ENCODE measurements around the gene GRB10. TPM values are rescaled to one million over a fixed set of nuclear protein-coding genes. Genes with fewer than 3 reads are reported as not detected.
"Not testable (repeated sequence)": the region's sequence is repeated elsewhere in the genome, so short reads cannot be mapped to it uniquely, and the experiment has no call there.

GRB10 gene
- total and polyA plus RNA-seq, 4 donors, result 10.7 to 53.1 (median 17.5) TPM

DNA sequence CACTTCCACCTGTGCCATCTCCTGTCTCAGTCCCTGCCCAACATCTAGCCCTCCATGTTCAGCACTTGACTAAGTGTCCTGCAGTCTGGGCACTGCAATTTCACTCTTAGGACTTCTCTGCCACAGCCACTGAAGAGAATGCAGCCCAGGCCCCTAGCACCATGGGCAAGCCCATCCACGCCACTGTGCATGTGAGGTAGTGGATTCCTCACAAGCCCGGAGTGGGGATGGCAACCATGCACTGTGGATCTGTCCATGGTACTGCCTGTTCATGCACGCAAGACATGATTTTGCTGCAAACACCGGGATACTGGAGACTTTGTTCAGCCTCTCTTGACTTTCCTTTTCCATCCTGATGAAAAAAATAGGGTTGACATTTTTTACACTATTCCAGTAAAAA is 229.8 kb downstream of the GRB10 start:
- H3K9ac ChIP-seq (ENCODE audit: low read depth in 1 of 2, low read length in 2 of 2), result no peak overlapping the region
- no peaks in the 10 kb centered on the region for H3K27me3 ChIP-seq (ENCODE audit: control insufficient read depth in 4 of 4, insufficient read depth in 4 of 4, low read length in 3 of 4)
- no peaks in the 10 kb centered on the region for H3K36me3 ChIP-seq (ENCODE audit: control insufficient read depth in 4 of 4, insufficient read depth in 3 of 4, low read depth in 1 of 4, low read length in 3 of 4)
- H3K4me3 ChIP-seq (ENCODE audit: low read depth in 1 of 3, low read length in 3 of 3), result no peak overlapping the region
- no peak for TF ChIP-seq SP1 (IDR thresholded peaks at IDR 0.05)
- TF ChIP-seq, protein P1, sequence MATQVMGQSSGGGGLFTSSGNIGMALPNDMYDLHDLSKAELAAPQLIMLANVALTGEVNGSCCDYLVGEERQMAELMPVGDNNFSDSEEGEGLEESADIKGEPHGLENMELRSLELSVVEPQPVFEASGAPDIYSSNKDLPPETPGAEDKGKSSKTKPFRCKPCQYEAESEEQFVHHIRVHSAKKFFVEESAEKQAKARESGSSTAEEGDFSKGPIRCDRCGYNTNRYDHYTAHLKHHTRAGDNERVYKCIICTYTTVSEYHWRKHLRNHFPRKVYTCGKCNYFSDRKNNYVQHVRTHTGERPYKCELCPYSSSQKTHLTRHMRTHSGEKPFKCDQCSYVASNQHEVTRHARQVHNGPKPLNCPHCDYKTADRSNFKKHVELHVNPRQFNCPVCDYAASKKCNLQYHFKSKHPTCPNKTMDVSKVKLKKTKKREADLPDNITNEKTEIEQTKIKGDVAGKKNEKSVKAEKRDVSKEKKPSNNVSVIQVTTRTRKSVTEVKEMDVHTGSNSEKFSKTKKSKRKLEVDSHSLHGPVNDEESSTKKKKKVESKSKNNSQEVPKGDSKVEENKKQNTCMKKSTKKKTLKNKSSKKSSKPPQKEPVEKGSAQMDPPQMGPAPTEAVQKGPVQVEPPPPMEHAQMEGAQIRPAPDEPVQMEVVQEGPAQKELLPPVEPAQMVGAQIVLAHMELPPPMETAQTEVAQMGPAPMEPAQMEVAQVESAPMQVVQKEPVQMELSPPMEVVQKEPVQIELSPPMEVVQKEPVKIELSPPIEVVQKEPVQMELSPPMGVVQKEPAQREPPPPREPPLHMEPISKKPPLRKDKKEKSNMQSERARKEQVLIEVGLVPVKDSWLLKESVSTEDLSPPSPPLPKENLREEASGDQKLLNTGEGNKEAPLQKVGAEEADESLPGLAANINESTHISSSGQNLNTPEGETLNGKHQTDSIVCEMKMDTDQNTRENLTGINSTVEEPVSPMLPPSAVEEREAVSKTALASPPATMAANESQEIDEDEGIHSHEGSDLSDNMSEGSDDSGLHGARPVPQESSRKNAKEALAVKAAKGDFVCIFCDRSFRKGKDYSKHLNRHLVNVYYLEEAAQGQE (IDR thresholded peaks at IDR 0.05), result peak; percentile 99
- H3K9me3 ChIP-seq (ENCODE audit: control insufficient read depth in 4 of 4, low read length in 3 of 4), result no peaks in the 10 kb centered on the region
- 64% methylated on average over 4 of the region's 4 CpGs for WGBS
- DNase-seq (ENCODE audit: low spot score), result no peak
- H3K27ac ChIP-seq (ENCODE audit: low read depth in 1 of 2, low read length in 2 of 2), result no peak overlapping the region
- H3K4me1 ChIP-seq (ENCODE audit: control insufficient read depth in 4 of 4, insufficient read depth in 4 of 4, low read length in 3 of 4), result peaks cover 0 to 15% (median 4%) of the 10 kb centered on the region in 4 donors

DNA sequence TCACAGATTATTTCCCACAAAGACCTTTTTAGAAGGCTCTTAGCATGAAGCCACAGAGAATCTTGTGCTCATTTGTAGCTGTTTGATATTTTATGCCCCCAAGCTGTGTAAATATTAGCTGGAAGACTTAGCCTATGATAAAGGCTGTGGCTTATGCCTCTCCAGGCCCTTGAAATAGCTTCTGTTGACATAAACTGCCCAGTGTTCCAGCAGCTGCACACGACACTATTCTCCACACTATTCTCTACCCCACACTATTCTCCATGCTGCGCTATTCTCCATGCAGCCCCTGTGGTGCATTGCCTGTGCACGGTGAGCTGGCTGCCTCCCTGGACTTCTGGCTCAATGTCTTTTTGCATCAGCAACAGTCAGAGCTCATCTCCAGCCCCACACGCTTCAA is 230.6 kb downstream of the GRB10 start:
- TF ChIP-seq JUND (IDR thresholded peaks at IDR 0.05) (no peak), TAF1 (conservative IDR thresholded peaks at IDR 0.05) (no peak), NR2F2 (IDR thresholded peaks at IDR 0.05) (no peak), HNF4A (conservative IDR thresholded peaks at IDR 0.05) (no peak), FOXA2 (IDR thresholded peaks at IDR 0.05) (no peak), FOXA1 (IDR thresholded peaks at IDR 0.05) (no peak), HNF4G (IDR thresholded peaks at IDR 0.05) (no peak), RXRA (IDR thresholded peaks at IDR 0.05) (no peak), SP1 (IDR thresholded peaks at IDR 0.05) (no peak), YY1 (IDR thresholded peaks at IDR 0.05) (no peak), GABPA (IDR thresholded peaks at IDR 0.05 in 1 of 2, conservative IDR thresholded peaks at IDR 0.05 in 1 of 2) (no peak)
- TF ChIP-seq, protein P1 (IDR thresholded peaks at IDR 0.05), result no peak
- TF ChIP-seq, protein P2, sequence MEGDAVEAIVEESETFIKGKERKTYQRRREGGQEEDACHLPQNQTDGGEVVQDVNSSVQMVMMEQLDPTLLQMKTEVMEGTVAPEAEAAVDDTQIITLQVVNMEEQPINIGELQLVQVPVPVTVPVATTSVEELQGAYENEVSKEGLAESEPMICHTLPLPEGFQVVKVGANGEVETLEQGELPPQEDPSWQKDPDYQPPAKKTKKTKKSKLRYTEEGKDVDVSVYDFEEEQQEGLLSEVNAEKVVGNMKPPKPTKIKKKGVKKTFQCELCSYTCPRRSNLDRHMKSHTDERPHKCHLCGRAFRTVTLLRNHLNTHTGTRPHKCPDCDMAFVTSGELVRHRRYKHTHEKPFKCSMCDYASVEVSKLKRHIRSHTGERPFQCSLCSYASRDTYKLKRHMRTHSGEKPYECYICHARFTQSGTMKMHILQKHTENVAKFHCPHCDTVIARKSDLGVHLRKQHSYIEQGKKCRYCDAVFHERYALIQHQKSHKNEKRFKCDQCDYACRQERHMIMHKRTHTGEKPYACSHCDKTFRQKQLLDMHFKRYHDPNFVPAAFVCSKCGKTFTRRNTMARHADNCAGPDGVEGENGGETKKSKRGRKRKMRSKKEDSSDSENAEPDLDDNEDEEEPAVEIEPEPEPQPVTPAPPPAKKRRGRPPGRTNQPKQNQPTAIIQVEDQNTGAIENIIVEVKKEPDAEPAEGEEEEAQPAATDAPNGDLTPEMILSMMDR (IDR thresholded peaks at IDR 0.05; ENCODE audit: low read depth, low read length, missing input control), result no peak
- TF ChIP-seq, protein P3, sequence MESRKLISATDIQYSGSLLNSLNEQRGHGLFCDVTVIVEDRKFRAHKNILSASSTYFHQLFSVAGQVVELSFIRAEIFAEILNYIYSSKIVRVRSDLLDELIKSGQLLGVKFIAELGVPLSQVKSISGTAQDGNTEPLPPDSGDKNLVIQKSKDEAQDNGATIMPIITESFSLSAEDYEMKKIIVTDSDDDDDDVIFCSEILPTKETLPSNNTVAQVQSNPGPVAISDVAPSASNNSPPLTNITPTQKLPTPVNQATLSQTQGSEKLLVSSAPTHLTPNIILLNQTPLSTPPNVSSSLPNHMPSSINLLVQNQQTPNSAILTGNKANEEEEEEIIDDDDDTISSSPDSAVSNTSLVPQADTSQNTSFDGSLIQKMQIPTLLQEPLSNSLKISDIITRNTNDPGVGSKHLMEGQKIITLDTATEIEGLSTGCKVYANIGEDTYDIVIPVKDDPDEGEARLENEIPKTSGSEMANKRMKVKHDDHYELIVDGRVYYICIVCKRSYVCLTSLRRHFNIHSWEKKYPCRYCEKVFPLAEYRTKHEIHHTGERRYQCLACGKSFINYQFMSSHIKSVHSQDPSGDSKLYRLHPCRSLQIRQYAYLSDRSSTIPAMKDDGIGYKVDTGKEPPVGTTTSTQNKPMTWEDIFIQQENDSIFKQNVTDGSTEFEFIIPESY (IDR thresholded peaks at IDR 0.05), result no peak
- TF ChIP-seq, protein P4, sequence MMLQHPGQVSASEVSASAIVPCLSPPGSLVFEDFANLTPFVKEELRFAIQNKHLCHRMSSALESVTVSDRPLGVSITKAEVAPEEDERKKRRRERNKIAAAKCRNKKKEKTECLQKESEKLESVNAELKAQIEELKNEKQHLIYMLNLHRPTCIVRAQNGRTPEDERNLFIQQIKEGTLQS (IDR thresholded peaks at IDR 0.05), result no peak
- TF ChIP-seq, protein P5, sequence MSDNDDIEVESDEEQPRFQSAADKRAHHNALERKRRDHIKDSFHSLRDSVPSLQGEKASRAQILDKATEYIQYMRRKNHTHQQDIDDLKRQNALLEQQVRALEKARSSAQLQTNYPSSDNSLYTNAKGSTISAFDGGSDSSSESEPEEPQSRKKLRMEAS (IDR thresholded peaks at IDR 0.05), result no peak
- no peak overlapping the region for H3K9ac ChIP-seq (ENCODE audit: low read depth in 1 of 2, low read length in 2 of 2)
- no peaks in the 10 kb centered on the region for H3K36me3 ChIP-seq (ENCODE audit: control insufficient read depth in 4 of 4, insufficient read depth in 3 of 4, low read depth in 1 of 4, low read length in 3 of 4)
- no peak overlapping the region for H3K4me3 ChIP-seq (ENCODE audit: low read depth in 1 of 3, low read length in 3 of 3)
- peaks cover 0 to 14% (median 4%) of the 10 kb centered on the region in 4 donors for H3K4me1 ChIP-seq (ENCODE audit: control insufficient read depth in 4 of 4, insufficient read depth in 4 of 4, low read length in 3 of 4)
- H3K9me3 ChIP-seq (ENCODE audit: control insufficient read depth in 4 of 4, low read length in 3 of 4), result no peaks in the 10 kb centered on the region
- DNase-seq (ENCODE audit: low spot score), result no peak
- no peaks in the 10 kb centered on the region for H3K27me3 ChIP-seq (ENCODE audit: control insufficient read depth in 4 of 4, insufficient read depth in 4 of 4, low read length in 3 of 4)
- no peak overlapping the region for H3K27ac ChIP-seq (ENCODE audit: low read depth in 1 of 2, low read length in 2 of 2)
- WGBS, result 67% methylated on average over 4 of the region's 4 CpGs

DNA sequence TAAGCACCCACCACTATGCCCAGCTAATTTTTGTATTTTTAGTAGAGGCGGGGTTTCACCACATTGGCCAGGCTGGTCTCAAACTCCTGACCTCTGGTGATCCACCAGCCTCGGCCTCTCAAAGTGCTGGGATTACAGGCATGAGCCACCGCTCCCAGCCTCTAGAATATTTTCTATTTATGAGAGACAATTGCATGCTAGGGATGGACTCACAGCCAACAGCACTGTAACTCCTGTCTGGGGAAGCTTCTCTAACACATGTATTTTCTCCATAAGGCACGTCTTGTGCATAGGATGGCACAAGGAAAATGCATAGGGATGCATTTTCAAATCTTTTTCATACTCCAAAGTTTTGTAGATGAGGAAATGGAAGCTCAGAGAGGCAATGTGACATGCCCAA is 237.1 kb downstream of the GRB10 start:
- not testable (repeated sequence) for H3K27me3 ChIP-seq (ENCODE audit: control insufficient read depth in 4 of 4, insufficient read depth in 4 of 4, low read length in 3 of 4); H3K4me3 ChIP-seq (ENCODE audit: low read depth in 1 of 3, low read length in 3 of 3); H3K9ac ChIP-seq (ENCODE audit: low read depth in 1 of 2, low read length in 2 of 2); H3K9me3 ChIP-seq (ENCODE audit: control insufficient read depth in 4 of 4, low read length in 3 of 4); H3K27ac ChIP-seq (ENCODE audit: low read depth in 1 of 2, low read length in 2 of 2); H3K4me1 ChIP-seq (ENCODE audit: control insufficient read depth in 4 of 4, insufficient read depth in 4 of 4, low read length in 3 of 4); DNase-seq (ENCODE audit: low spot score)
- peaks cover 0 to 10% (median 5%) of the 10 kb centered on the region in 4 donors for H3K36me3 ChIP-seq (ENCODE audit: control insufficient read depth in 4 of 4, insufficient read depth in 3 of 4, low read depth in 1 of 4, low read length in 3 of 4)
- 92% methylated on average over 4 of the region's 4 CpGs for WGBS
